GM12878 (cell line): ENCODE results near the gene GIT1. TPM values are rescaled to one million over a fixed set of nuclear protein-coding genes. Genes with fewer than 3 reads are reported as not detected.

Experiments used
- ATAC-seq: fragments of 200-7000 bp; cut with Tn5 transposase; 3 replicates; pipeline ENCODE4 v1.9.1; 2020; ENCODE audit warnings: mild to moderate bottlenecking, moderate library complexity
- BruUV-seq: library from RNA; stranded (reverse); fragments of 400-500 nt; replicated peaks from 2 replicates; lab custom pipeline; 2021; lab: Mats Ljungman, UMichigan
- CTCF ChIA-PET: fragments of 300-600 bp; sonication (Branson Sonifier 250); formaldehyde crosslinking; extraction: SDS; loops from one replicate; lab custom pipeline; 2021; ENCODE audit warnings: inconsistent platforms; lab: Yijun Ruan, JAX
- POLR2A ChIA-PET: fragments of 350-600 bp; formaldehyde crosslinking; extraction: SDS; loops from one replicate; lab custom pipeline; 2021; ENCODE audit warnings: inconsistent platforms; lab: Charles Lee
- RAD21 ChIA-PET: fragments of 300-600 bp; sonication (Branson Sonifier 250); formaldehyde crosslinking; loops from one replicate; lab custom pipeline; 2023; ENCODE audit warnings: antibody characterized with exemption; ENCODE audit not compliant: unreplicated experiment; lab: Charles Lee
- SMC1A ChIA-PET: fragments of 300-600 bp; sonication (Branson Sonifier 250); formaldehyde crosslinking; loops from one replicate; lab custom pipeline; 2023; ENCODE audit not compliant: unreplicated experiment, uncharacterized antibody; lab: Charles Lee
- DNase-seq: peaks from one replicate; pipeline ENCODE4 v3.0.0-alpha.2; 2011; ENCODE audit warnings: low read depth, low spot score
- FAIRE-seq: peaks from 3 replicates; lab custom pipeline; 2011; peaks lifted over from hg19 to GRCh38; lab: Jason Lieb, UNC
- H2AFZ ChIP-seq: 2 replicates; pipeline ENCODE4 v1.6.0; 2011; ENCODE audit warnings: low read depth, low read length, control low read depth; ENCODE audit not compliant: control insufficient read depth
- H3K27ac ChIP-seq: 2 replicates; pipeline ENCODE4 v1.5.1; 2011; ENCODE audit warnings: control low read depth; ENCODE audit not compliant: control insufficient read depth, insufficient read depth
- H3K27me3 ChIP-seq, 2 experiments: replicated peaks in 1 of 2; 2 replicates each; pipeline versions ENCODE4 v1.6.0 to v1.6.1; 2011; ENCODE audit warnings: low read length in 1 of 2; ENCODE audit not compliant: control insufficient read depth in 2 of 2, insufficient read depth in 2 of 2
- H3K36me3 ChIP-seq, 2 experiments: 2 replicates each; pipeline ENCODE4 v1.5.1; 2011; ENCODE audit warnings: low read length in 1 of 2; ENCODE audit not compliant: control insufficient read depth in 2 of 2, insufficient read depth in 2 of 2
- H3K4me1 ChIP-seq: 2 replicates; pipeline ENCODE4 v1.6.1; 2011; ENCODE audit warnings: mild to moderate bottlenecking, low read length, moderate library complexity, mixed read lengths; ENCODE audit not compliant: control insufficient read depth, insufficient read depth
- H3K4me2 ChIP-seq: 2 replicates; pipeline ENCODE4 v1.6.0; 2011; ENCODE audit warnings: control low read depth; ENCODE audit not compliant: control insufficient read depth, insufficient read depth
- H3K4me3 ChIP-seq: fragments of 200-600 bp; sonication (generic); 2 replicates; pipeline ENCODE4 v1.5.1; 2016
- H3K79me2 ChIP-seq: 2 replicates; pipeline ENCODE4 v1.6.0; 2011; ENCODE audit warnings: low read length; ENCODE audit not compliant: control insufficient read depth, insufficient read depth
- H3K9ac ChIP-seq: 2 replicates; pipeline ENCODE4 v1.8.0; 2011; ENCODE audit warnings: low read length, control low read depth, mixed read lengths; ENCODE audit not compliant: control insufficient read depth, insufficient read depth
- H3K9me3 ChIP-seq: replicated peaks from 3 replicates; pipeline ENCODE4 v1.5.1; 2011; ENCODE audit warnings: mild to moderate bottlenecking, low read length; ENCODE audit not compliant: control insufficient read depth, insufficient read depth
- H4K20me1 ChIP-seq: 2 replicates; pipeline ENCODE4 v1.6.0; 2011; ENCODE audit not compliant: control insufficient read depth, insufficient read depth
- BHLHE40 ChIP-seq, 2 experiments: fragments of 450-650 bp in 1 of 2; IDR thresholded peaks; 2 replicates each; pipeline ENCODE4 v1.6.1; 2011 to 2017; ENCODE audit warnings: low read depth in 2 of 2, borderline replicate concordance in 1 of 2, improper control_type of control experiment in 1 of 2, low read length in 1 of 2, mild to moderate bottlenecking in 1 of 2
- FOS ChIP-seq: IDR thresholded peaks from 3 replicates; pipeline ENCODE4 v1.6.1; 2011; ENCODE audit warnings: borderline replicate concordance; ENCODE audit not compliant: insufficient read length; ENCODE audit errors: extremely low read depth
- HDAC2 ChIP-seq: fragments of 200-600 bp; sonication (generic); IDR thresholded peaks from 2 replicates; pipeline ENCODE4 v1.6.1; 2017
- MEF2B ChIP-seq: fragments of 450-650 bp; IDR thresholded peaks from 2 replicates; pipeline ENCODE4 v1.6.1; 2018; ENCODE audit warnings: mild to moderate bottlenecking, moderate library complexity; ENCODE audit not compliant: partially characterized antibody, poor library complexity, severe bottlenecking
- NFIC ChIP-seq: IDR thresholded peaks from 2 replicates; pipeline ENCODE4 v1.6.1; 2012; ENCODE audit warnings: low read depth, mild to moderate bottlenecking, inconsistent platforms, low read length, moderate library complexity
- NFXL1 ChIP-seq: fragments of 450-650 bp; IDR thresholded peaks from 2 replicates; pipeline ENCODE4 v1.6.1; 2017; ENCODE audit warnings: antibody characterized with exemption, mild to moderate bottlenecking, borderline replicate concordance
- NFYA ChIP-seq: IDR thresholded peaks from 2 replicates; pipeline ENCODE4 v1.6.1; 2011; ENCODE audit warnings: low read depth, mild to moderate bottlenecking, low read length, improper control_type of control experiment, borderline replicate concordance
- NRF1 ChIP-seq: conservative IDR thresholded peaks from 2 replicates; pipeline ENCODE4 v1.6.1; 2011; ENCODE audit warnings: mild to moderate bottlenecking, low read depth, low read length, improper control_type of control experiment
- RAD21 ChIP-seq: IDR thresholded peaks from 2 replicates; pipeline ENCODE4 v1.6.1; 2011; ENCODE audit warnings: mild to moderate bottlenecking, low read depth, low read length, moderate library complexity; ENCODE audit not compliant: insufficient read depth
- REST ChIP-seq: IDR thresholded peaks from 2 replicates; pipeline ENCODE4 v1.6.1; 2012; ENCODE audit warnings: mild to moderate bottlenecking, low read depth, low read length
- SREBF2 ChIP-seq: IDR thresholded peaks from 2 replicates; pipeline ENCODE4 v1.6.1; 2012; ENCODE audit warnings: mild to moderate bottlenecking, low read length
- ZBTB11 ChIP-seq: fragments of 450-650 bp; formaldehyde crosslinking; IDR thresholded peaks from 2 replicates; pipeline ENCODE4 v1.5.0; 2022; ENCODE audit warnings: mild to moderate bottlenecking, missing genetic modification characterization
- WGBS: methylation state at CpG from one replicate; pipeline ENCODE4 v1.1.6; 2016; ENCODE audit warnings: low lambda C conversion rate; ENCODE audit not compliant: insufficient replicate concordance, insufficient coverage; ENCODE audit errors: missing lambda C conversion rate; 5-methylcytosine and 5-hydroxymethylcytosine counted together
- in situ Hi-C: fragments of 300-500 bp; cut with MboI; formaldehyde crosslinking; loops from 9 replicates; pipeline ENCODE4 v1.14.3; 2018; ENCODE audit warnings: mixed read lengths
- intact Hi-C: fragments of 100-400 bp; cut with micrococcal nuclease; formaldehyde crosslinking; loops from one replicate; pipeline ENCODE4 v1.14.2; 2022; ENCODE audit not compliant: unreplicated experiment
- polyA plus RNA-seq, 11 experiments: library from polyadenylated mRNA; depleted of rRNA in 4 of 11; unstranded in 6 of 11; stranded (reverse) in 5 of 11; fragments of >200 nt; fragmentation: Nextera tagmentation in 4 of 11; fragmentation: Illumina TruSeq in 1 of 11; extraction: Ambion mirVana in 4 of 11; extraction: Trizol in 1 of 11; gene quantifications; 1 replicate in 1 of 11; 2 replicates in 10 of 11; pipeline versions ENCODE4 v1.2.1 to v1.2.3, GENCODE V29; 2011 to 2016; ENCODE audit warnings: inconsistent platforms in 2 of 11, missing spikeins in 2 of 11, low read depth in 1 of 11
- total RNA-seq, 4 experiments: library from RNA; depleted of rRNA in 3 of 4; stranded (reverse); fragments of >200 nt in 3 of 4; fragmentation: Illumina TruSeq in 1 of 4; extraction: Trizol in 1 of 4; gene quantifications; 2 replicates each; pipeline versions ENCODE4 v1.2.1 to v1.2.3, GENCODE V29; 2013 to 2021

Gene GIT1
- total and polyA plus RNA-seq, 10 of the 15 experiments (the other 5 are each of a cell fraction or from before 2014, with no cell fraction given), result 0.24 to 45.3 (median 20.9) TPM

GRCh38 chr17:29593591-29594518, 4.4 kb upstream of the GIT1 start:
- Histone ChIP-seq H3K9me3 (no peaks in the 10 kb centered on the region), H3K9ac (no peak overlapping the region; the same call in 1 of the 2 replicates), H4K20me1 (no peaks in the 10 kb centered on the region), H3K36me3 (no peaks in the 10 kb centered on the region), H3K4me3 (peak overlapping the region; percentile 67), H3K27ac (no peak overlapping the region), H3K27me3 (no peaks in the 10 kb centered on the region; a peak in 1 of 4 replicates), H2AFZ (peak overlapping the region; percentile 47; the same call in 1 of the 2 replicates), H3K4me1 (peaks cover 36% of the 10 kb centered on the region), H3K4me2 (peak overlapping the region; percentile 73), H3K79me2 (peaks cover 6% of the 10 kb centered on the region)
- ChIA-PET POLR2A (interaction anchor here (1.0 to 1.1 kb wide), 2 partner anchors 20 to 21 kb away, joined by 3 to 4 read pairs; no protein-coding TSS in a partner anchor), RAD21 (interaction anchor here (0.5 to 2.9 kb wide), 4 partner anchors 10 to 224 kb away, joined by 3 to 16 read pairs (median 8); no protein-coding TSS in a partner anchor), CTCF (interaction anchor here (0.6 to 5.0 kb wide), 12 partner anchors 11 to 224 kb away, joined by 3 to 72 read pairs (median 6); no protein-coding TSS in a partner anchor), SMC1A (interaction anchor here (0.8 to 1.9 kb wide), 2 partner anchors 12 to 13 kb away, joined by 3 to 7 read pairs; no protein-coding TSS in a partner anchor)
- FAIRE-seq, result no peak
- WGBS, result 8% methylated on average over 52 of the region's 64 CpGs
- no peak for DNase-seq
- BruUV-seq, result no TSS peak
- intact Hi-C loops, result loop anchor here (10.0 kb wide), 1 partner anchor 229 kb away; no protein-coding TSS in a partner anchor
- in situ Hi-C loops, result no loop called here
- ATAC-seq, result no peak
- TF ChIP-seq FOS (no peak), RAD21 (peak; percentile 28; the same call in 1 of the 2 replicates), MEF2B (no peak), NRF1 (no peak), NFXL1 (no peak), SREBF2 (no peak), ZBTB11 (CRISPR knock-in tag) (no peak), NFIC (no peak), NFYA (no peak), HDAC2 (no peak), BHLHE40 (IDR thresholded peaks at IDR 0.05; ENCODE audit: borderline replicate concordance in 1 of 2, low read depth in 2 of 2, low read length in 1 of 2) (no peak), REST (peak; percentile 98)
